Measurements from ENCODE around the gene LINGO3. TPM values are rescaled to one million over a fixed set of nuclear protein-coding genes. Genes with fewer than 3 reads are reported as not detected.

LINGO3 gene
- total RNA-seq, 2 donors from 2014 or later = 0.68 TPM; not detected in 1

DNA sequence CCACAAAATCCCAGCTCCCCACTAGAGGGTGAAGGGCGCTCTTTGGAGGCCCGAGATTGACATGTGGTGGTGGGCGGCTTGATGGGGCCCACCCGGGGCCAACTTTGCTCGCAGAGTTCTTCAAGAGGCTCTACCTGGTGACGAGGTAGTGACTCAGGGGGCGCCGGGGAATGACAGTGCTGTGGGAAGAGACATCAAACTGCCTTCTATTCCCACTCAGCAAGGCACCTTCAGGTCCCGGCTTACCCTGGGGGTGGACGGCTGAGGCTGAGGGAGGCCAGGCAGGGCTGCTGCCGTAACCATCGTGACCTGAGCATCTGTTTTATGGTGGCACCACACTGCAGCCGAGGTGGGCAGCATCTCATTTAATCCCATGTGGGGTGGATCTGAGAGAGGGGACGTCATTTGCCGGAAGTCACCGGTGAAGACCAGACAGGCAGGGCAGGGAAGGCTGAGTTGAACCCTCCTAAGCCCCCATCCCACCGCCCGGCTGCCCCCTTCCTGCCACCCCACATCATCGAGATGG, 1.6 kb downstream of the LINGO3 start:
- WGBS = 78% methylated on average over 19 of the region's 19 CpGs
- Histone ChIP-seq H3K9me3 (no peaks in the 10 kb centered on the region), H3K4me1 (replicated peaks) (no peaks in the 10 kb centered on the region), H3K27ac (no peak overlapping the region), H3K27me3 (replicated peaks; ENCODE audit: insufficient read depth) (peaks cover 11% of the 10 kb centered on the region), H3K36me3 (no peaks in the 10 kb centered on the region), H3K4me3 (no peak overlapping the region)
- intact Hi-C loops (cut with DNase I) = no loop called here
- TF ChIP-seq, protein P1, sequence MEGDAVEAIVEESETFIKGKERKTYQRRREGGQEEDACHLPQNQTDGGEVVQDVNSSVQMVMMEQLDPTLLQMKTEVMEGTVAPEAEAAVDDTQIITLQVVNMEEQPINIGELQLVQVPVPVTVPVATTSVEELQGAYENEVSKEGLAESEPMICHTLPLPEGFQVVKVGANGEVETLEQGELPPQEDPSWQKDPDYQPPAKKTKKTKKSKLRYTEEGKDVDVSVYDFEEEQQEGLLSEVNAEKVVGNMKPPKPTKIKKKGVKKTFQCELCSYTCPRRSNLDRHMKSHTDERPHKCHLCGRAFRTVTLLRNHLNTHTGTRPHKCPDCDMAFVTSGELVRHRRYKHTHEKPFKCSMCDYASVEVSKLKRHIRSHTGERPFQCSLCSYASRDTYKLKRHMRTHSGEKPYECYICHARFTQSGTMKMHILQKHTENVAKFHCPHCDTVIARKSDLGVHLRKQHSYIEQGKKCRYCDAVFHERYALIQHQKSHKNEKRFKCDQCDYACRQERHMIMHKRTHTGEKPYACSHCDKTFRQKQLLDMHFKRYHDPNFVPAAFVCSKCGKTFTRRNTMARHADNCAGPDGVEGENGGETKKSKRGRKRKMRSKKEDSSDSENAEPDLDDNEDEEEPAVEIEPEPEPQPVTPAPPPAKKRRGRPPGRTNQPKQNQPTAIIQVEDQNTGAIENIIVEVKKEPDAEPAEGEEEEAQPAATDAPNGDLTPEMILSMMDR (IDR thresholded peaks at IDR 0.05) = no peak
- TF ChIP-seq POLR2AphosphoS5 (IDR thresholded peaks at IDR 0.05) (no peak), POLR2A (IDR thresholded peaks at IDR 0.05) (no peak)
- no peak for DNase-seq (ENCODE audit: low spot score)

DNA sequence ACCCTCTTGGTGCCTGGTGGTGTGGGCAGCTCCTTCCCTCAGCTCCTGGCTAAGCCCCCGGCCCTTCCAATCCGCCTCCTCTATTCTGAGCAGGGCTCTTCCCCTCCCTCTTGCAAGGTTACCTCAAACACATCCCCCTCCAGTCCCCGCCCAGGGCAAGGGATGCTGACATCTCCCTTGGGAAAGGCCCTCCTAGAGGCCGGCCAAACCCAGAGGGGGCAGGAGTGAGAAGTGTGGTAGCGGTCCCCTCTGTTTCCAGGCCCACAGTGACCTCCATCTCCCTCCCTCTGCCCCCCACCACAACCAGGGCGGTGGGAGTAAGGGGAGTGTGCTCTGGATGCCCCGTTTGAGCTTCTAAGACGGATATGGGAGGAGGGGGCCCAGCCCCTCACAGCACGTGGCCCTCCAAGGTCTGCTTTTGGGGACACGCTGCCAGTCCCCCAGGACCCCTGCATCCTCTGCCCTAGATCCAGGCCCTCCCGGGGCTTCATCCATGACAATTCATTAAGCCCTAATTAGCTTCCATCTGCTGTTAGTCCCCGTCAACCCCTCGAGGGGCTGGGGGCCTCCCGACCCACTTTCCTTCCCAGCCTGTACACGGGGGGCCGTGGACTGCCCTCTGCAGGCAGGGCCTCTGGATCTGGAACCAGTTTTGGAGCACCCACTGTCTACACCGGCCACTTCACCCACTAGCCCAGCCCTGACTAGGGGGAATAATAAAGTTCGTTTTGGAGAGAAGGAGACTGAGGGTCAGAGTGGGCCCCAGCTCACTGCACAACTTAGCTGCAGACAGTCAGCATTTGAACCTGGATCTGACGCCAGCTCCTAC, 2.3 kb downstream of the LINGO3 start:
- WGBS = 79% methylated on average over 19 of the region's 19 CpGs
- H3K9me3 ChIP-seq = no peaks in the 10 kb centered on the region
- peaks cover 11% of the 10 kb centered on the region for H3K27me3 ChIP-seq (replicated peaks; ENCODE audit: insufficient read depth)
- DNase-seq (ENCODE audit: low spot score) = no peak
- H3K4me3 ChIP-seq = no peak overlapping the region
- H3K36me3 ChIP-seq = no peaks in the 10 kb centered on the region
- no peaks in the 10 kb centered on the region for H3K4me1 ChIP-seq (replicated peaks)
- intact Hi-C loops (cut with DNase I) = no loop called here
- TF ChIP-seq, protein P1 (IDR thresholded peaks at IDR 0.05) = no peak
- TF ChIP-seq POLR2AphosphoS5 (IDR thresholded peaks at IDR 0.05) (no peak), POLR2A (IDR thresholded peaks at IDR 0.05) (no peak)
- no peak overlapping the region for H3K27ac ChIP-seq

DNA sequence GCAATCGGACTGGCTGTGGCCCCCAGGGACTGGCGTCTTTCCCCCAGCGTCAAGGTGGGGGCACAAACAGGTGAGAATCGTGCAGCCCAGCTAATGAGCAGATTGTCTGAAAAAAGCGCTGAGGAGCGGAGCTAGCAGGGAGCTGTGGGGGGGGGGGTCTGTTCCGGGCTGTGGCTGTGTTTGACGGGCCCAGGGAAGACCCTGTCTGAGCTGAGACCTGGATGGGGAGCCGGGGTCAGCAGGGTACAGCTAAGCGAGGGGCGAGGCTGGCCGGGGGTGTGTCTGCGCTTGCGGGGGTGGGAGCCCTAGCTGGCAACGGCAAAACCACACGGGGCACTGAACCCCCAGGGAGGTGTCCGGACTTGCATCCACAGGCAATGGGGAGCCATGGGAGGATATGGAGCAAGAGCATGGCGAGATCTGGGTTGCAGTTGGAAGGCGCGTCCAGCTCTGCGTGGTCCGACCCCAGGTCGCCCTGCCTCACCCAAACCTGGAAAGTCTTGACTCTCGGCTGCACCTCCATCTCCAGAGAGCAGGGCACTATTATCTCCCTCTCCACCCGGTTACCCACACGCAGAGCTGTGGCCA, 4.6 kb downstream of the LINGO3 start:
- H3K4me1 ChIP-seq (replicated peaks) = no peaks in the 10 kb centered on the region

DNA sequence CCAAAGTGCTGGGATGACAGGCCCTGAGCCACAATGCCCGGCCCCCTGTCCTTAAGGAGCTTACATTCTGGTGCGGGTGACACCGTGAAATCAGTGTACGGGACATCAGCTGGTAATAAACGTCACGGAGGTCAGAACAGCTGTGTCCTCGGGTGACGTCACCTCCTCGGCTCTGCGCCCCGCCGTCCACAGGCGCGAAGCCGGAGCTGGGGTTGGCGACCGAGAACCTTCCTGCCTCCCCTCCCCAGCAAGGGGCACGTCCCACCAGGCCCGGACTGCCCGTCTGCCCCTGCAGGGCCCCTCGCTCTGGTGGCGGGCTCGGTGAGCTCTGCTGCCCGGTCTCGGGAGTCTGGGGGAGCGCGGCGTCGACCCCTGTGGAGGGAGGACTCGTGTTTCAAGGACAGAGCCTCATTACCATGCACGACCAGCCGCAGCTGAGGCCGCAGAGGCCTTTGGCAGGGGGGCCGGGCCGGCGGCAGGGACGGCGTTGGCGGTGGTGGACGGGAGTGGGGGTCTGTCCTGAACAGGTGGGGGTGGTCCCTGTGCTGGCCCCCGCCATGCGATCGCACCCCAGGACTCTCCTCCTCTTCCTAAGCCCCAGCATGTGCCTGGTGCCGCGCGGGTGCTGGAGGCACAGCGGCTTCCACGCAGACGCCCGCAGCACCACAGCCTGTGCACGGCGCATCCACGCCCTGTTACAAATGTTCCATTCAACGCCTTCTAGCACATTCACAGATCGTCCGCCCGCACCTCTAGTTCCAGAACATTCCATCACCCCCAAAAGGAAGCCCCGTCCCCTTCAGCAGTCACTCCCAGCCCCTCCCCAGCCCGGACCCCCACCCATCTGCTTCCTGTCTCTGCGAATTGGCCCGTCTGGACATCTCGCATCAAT, 5.4 kb downstream of the LINGO3 start:
- Histone ChIP-seq H3K4me1 (replicated peaks) (no peaks in the 10 kb centered on the region), H3K36me3 (no peaks in the 10 kb centered on the region), H3K27me3 (replicated peaks; ENCODE audit: insufficient read depth) (peaks cover 11% of the 10 kb centered on the region), H3K27ac (no peak overlapping the region), H3K9me3 (no peaks in the 10 kb centered on the region), H3K4me3 (no peak overlapping the region)
- intact Hi-C loops (cut with DNase I) = no loop called here
- no peak for DNase-seq (ENCODE audit: low spot score)
- TF ChIP-seq POLR2AphosphoS5 (IDR thresholded peaks at IDR 0.05) (no peak), POLR2A (IDR thresholded peaks at IDR 0.05) (no peak)
- TF ChIP-seq, protein P1 (IDR thresholded peaks at IDR 0.05) = no peak
- WGBS = 23% methylated on average over 56 of the region's 62 CpGs

More for the DNA sequence above, 4.6 kb downstream of the LINGO3 start:
- no peaks in the 10 kb centered on the region for H3K9me3 ChIP-seq
- intact Hi-C loops (cut with DNase I) = no loop called here
- no peaks in the 10 kb centered on the region for H3K36me3 ChIP-seq
- H3K4me3 ChIP-seq = no peak overlapping the region
- TF ChIP-seq, protein P1 (IDR thresholded peaks at IDR 0.05) = no peak
- TF ChIP-seq POLR2AphosphoS5 (IDR thresholded peaks at IDR 0.05) (no peak), POLR2A (IDR thresholded peaks at IDR 0.05) (no peak)
- peaks cover 11% of the 10 kb centered on the region for H3K27me3 ChIP-seq (replicated peaks; ENCODE audit: insufficient read depth)
- H3K27ac ChIP-seq = no peak overlapping the region
- WGBS = 76% methylated on average over 26 of the region's 26 CpGs
- no peak for DNase-seq (ENCODE audit: low spot score)
